H7 (cell line): Measurements from ENCODE around the gene IFTAP. TPM values are rescaled to one million over a fixed set of nuclear protein-coding genes. Genes with fewer than 3 reads are reported as not detected.
A peak's percentile ranks its signal among the peaks of the same experiment; 100 is the strongest.

ENCODE experiments used
- DNase-seq: peaks from one replicate; pipeline ENCODE4 v3.0.0; 2012
- H3K27me3 ChIP-seq: 2 replicates; pipeline ENCODE4 v1.6.0; 2011; ENCODE audit warnings: mild to moderate bottlenecking, low read length; ENCODE audit not compliant: control insufficient read depth, insufficient read depth
- H3K36me3 ChIP-seq: replicated peaks from 2 replicates; pipeline ENCODE4 v1.5.1; 2011; ENCODE audit warnings: low read length; ENCODE audit not compliant: control insufficient read depth, insufficient read depth
- H3K4me3 ChIP-seq: 2 replicates; pipeline ENCODE4 v1.5.1; 2011; ENCODE audit warnings: low read depth, mild to moderate bottlenecking, control low read depth, low read length, moderate library complexity; ENCODE audit not compliant: insufficient read depth
- total RNA-seq: library from RNA; depleted of rRNA; stranded (reverse); fragments of >200 nt; shearing (Covaris generic); gene quantifications from 2 replicates; pipeline ENCODE4 v1.2.3, GENCODE V29; 2014; rRNA removed

The IFTAP gene
- total RNA-seq, 1 experiment from 2014 or later: 22.3 TPM

GRCh38 chr11:36699271-36699670 is 105.0 kb downstream of the IFTAP start:
- no peak for DNase-seq

GRCh38 chr11:36700246-36700645 is 105.9 kb downstream of the IFTAP start:
- DNase-seq: no peak
- Histone ChIP-seq H3K36me3 (no peaks in the 10 kb centered on the region), H3K4me3 (no peak overlapping the region), H3K27me3 (no peaks in the 10 kb centered on the region)

More at GRCh38 chr11:36699271-36699670, 105.0 kb downstream of the IFTAP start:
- H3K36me3 ChIP-seq: no peaks in the 10 kb centered on the region
- no peak overlapping the region for H3K4me3 ChIP-seq
- H3K27me3 ChIP-seq: no peaks in the 10 kb centered on the region

GRCh38 chr11:36702330-36703054 is 108.2 kb downstream of the IFTAP start:
- Histone ChIP-seq H3K36me3 (no peaks in the 10 kb centered on the region), H3K4me3 (no peak overlapping the region), H3K27me3 (no peaks in the 10 kb centered on the region)
- DNase-seq: peak; percentile 64

GRCh38 chr11:36703055-36703404 is 108.7 kb downstream of the IFTAP start:
- Histone ChIP-seq H3K4me3 (no peak overlapping the region), H3K27me3 (no peaks in the 10 kb centered on the region), H3K36me3 (no peaks in the 10 kb centered on the region)
- no peak for DNase-seq

Other genes starting within 250 kb of the IFTAP start
- 6.0 and 6.9 TPM in 2 replicates for gene TRAF6, start 84.2 kb upstream of the IFTAP start, total RNA-seq
- gene RAG1, start 26.5 kb upstream of the IFTAP start, total RNA-seq: 0.66 and 1.1 TPM in 2 replicates
- not detected in 2 replicates for gene RAG2, start 3.7 kb downstream of the IFTAP start, total RNA-seq